K562 (cell line): ENCODE data around the gene LGALS8. TPM values are rescaled to one million over a fixed set of nuclear protein-coding genes. Genes with fewer than 3 reads are reported as not detected.
A peak's percentile ranks its signal among the peaks of the same experiment; 100 is the strongest.

Experiments
- ATAC-seq: fragments of 200-7000 bp; cut with Tn5 transposase; 3 replicates; pipeline ENCODE4 v1.9.1; 2020; ENCODE audit warnings: moderate library complexity
- BruUV-seq: library from RNA; stranded (reverse); fragments of 400-500 nt; replicated peaks from 2 replicates; lab custom pipeline; 2021; lab: Mats Ljungman, UMichigan
- CTCF ChIA-PET: fragments of 300-600 bp; formaldehyde crosslinking; extraction: SDS; loops from one replicate; lab custom pipeline; 2021; ENCODE audit warnings: low intra/inter-chr PET ratio; lab: Yijun Ruan, JAX
- POLR2A ChIA-PET: fragments of 300-600, 350-650 bp; sonication (Branson Sonifier 250); formaldehyde crosslinking; extraction: SDS; loops from one replicate; lab custom pipeline; 2021; ENCODE audit warnings: antibody characterized with exemption, inconsistent platforms; lab: Yijun Ruan, JAX
- DNase-seq, 4 experiments: peaks; one replicate each; pipeline versions ENCODE4 v3.0.0 to v3.0.0-alpha.2; 2011 to 2018; ENCODE audit warnings: low spot score in 3 of 4, mixed read lengths in 3 of 4; ENCODE audit errors: extremely low read depth in 1 of 4
- FAIRE-seq: peaks from 2 replicates; lab custom pipeline; 2011; peaks lifted over from hg19 to GRCh38; lab: Jason Lieb, UNC
- H2AFZ ChIP-seq: 2 replicates; pipeline ENCODE4 v1.6.0; 2011; ENCODE audit warnings: low read depth, low read length, control low read depth, inconsistent platforms
- H3K27ac ChIP-seq: fragments of 200-600 bp; 3 replicates; pipeline ENCODE4 v1.8.0; 2011; ENCODE audit warnings: low read depth, mild to moderate bottlenecking, control low read depth, inconsistent platforms, low read length, moderate library complexity, mixed read lengths; ENCODE audit errors: extremely low read depth
- H3K27me3 ChIP-seq, 2 experiments: fragments of 300-600 bp in 1 of 2; 2 replicates in 1 of 2; 3 replicates in 1 of 2; pipeline versions ENCODE4 v1.6.0 to v1.8.0; 2011; ENCODE audit warnings: inconsistent platforms in 2 of 2, low read length in 2 of 2, mild to moderate bottlenecking in 1 of 2, mixed read lengths in 1 of 2, moderate library complexity in 1 of 2; ENCODE audit not compliant: control insufficient read depth in 2 of 2, insufficient read depth in 2 of 2
- H3K36me3 ChIP-seq: fragments of 300-600 bp; 3 replicates; pipeline ENCODE4 v1.8.0; 2011; ENCODE audit warnings: mild to moderate bottlenecking, low read length, inconsistent platforms; ENCODE audit not compliant: control insufficient read depth, insufficient read depth
- H3K4me1 ChIP-seq, 2 experiments: fragments of 200-600 bp in 1 of 2; replicated peaks in 1 of 2; 2 replicates in 1 of 2; 3 replicates in 1 of 2; pipeline versions ENCODE4 v1.5.1 to v1.8.0; 2011; ENCODE audit warnings: inconsistent platforms in 2 of 2, low read length in 2 of 2, mild to moderate bottlenecking in 1 of 2, mixed read lengths in 1 of 2, moderate library complexity in 1 of 2; ENCODE audit not compliant: control insufficient read depth in 2 of 2, insufficient read depth in 2 of 2
- H3K4me2 ChIP-seq: 2 replicates; pipeline ENCODE4 v1.6.1; 2011; ENCODE audit warnings: low read length, control low read depth, inconsistent platforms, mixed read lengths; ENCODE audit not compliant: insufficient read depth
- H3K4me3 ChIP-seq: fragments of 200-600 bp; sonication (generic), shearing (Covaris generic); 2 replicates; pipeline ENCODE4 v1.5.1; 2016; ENCODE audit warnings: control low read depth, inconsistent platforms
- H3K79me2 ChIP-seq: fragments of 200-600 bp; 3 replicates; pipeline ENCODE4 v1.8.0; 2011; ENCODE audit warnings: low read length, inconsistent platforms; ENCODE audit not compliant: control insufficient read depth, insufficient read depth
- H3K9ac ChIP-seq, 2 experiments: 2 replicates each; pipeline versions ENCODE4 v1.6.0 to v1.6.1; 2011; ENCODE audit warnings: low read depth in 2 of 2, low read length in 2 of 2, control low read depth in 1 of 2, inconsistent platforms in 1 of 2, mild to moderate bottlenecking in 1 of 2, mixed read lengths in 1 of 2; ENCODE audit not compliant: insufficient read depth in 1 of 2
- H3K9me1 ChIP-seq: one replicate; pipeline ENCODE4 v1.6.0; 2011; ENCODE audit warnings: inconsistent platforms, mild to moderate bottlenecking, low read length, moderate library complexity; ENCODE audit not compliant: control insufficient read depth, insufficient read depth
- H3K9me3 ChIP-seq: replicated peaks from 2 replicates; pipeline ENCODE4 v1.5.1; 2011; ENCODE audit warnings: low read depth, low read length, inconsistent platforms; ENCODE audit not compliant: control insufficient read depth, insufficient read depth
- H4K20me1 ChIP-seq: replicated peaks from 2 replicates; pipeline ENCODE4 v1.6.1; 2011; ENCODE audit warnings: low read length, inconsistent platforms, mixed read lengths; ENCODE audit not compliant: control insufficient read depth, insufficient read depth
- ATF3 ChIP-seq, 2 experiments: fragments of 450-650 bp in 1 of 2; sonication (generic) in 1 of 2; formaldehyde crosslinking in 1 of 2; IDR thresholded peaks in 1 of 2; conservative IDR thresholded peaks in 1 of 2; 2 replicates each; pipeline versions ENCODE4 v1.6.1 to v1.8.1; 2016 to 2023; ENCODE audit warnings: mild to moderate bottlenecking in 2 of 2, moderate library complexity in 2 of 2, inconsistent platforms in 1 of 2, missing genetic modification reagents in 1 of 2
- ATF7 ChIP-seq: fragments of 450-650 bp; IDR thresholded peaks from 2 replicates; pipeline ENCODE4 v1.7.1; 2014; ENCODE audit warnings: mild to moderate bottlenecking, moderate library complexity
- CBFA2T2 ChIP-seq: fragments of 450-650 bp; conservative IDR thresholded peaks from 2 replicates; pipeline ENCODE4 v1.6.1; 2017; ENCODE audit warnings: mild to moderate bottlenecking
- CBFA2T3 ChIP-seq: fragments of 450-650 bp; IDR thresholded peaks from 2 replicates; pipeline ENCODE4 v1.6.1; 2017
- JUND ChIP-seq, 2 experiments: IDR thresholded peaks; 2 replicates in 1 of 2; 3 replicates in 1 of 2; pipeline ENCODE4 v1.6.1; 2011; ENCODE audit warnings: borderline replicate concordance in 2 of 2, low read depth in 2 of 2, low read length in 2 of 2, improper control_type of control experiment in 1 of 2, missing biosample characterization in 1 of 2, missing genetic modification characterization in 1 of 2, missing genetic modification reagents in 1 of 2
- PHTF2 ChIP-seq: fragments of 250-450 bp; sonication (Bioruptor Pico); IDR thresholded peaks from 2 replicates; pipeline ENCODE4 v1.5.0; 2021; ENCODE audit warnings: mild to moderate bottlenecking
- WGBS: fragments of 100-300 bp; shearing (Covaris generic); methylation state at CpG from one replicate; pipeline ENCODE4 v1.1.6; 2016; ENCODE audit warnings: low coverage, mixed read lengths; ENCODE audit not compliant: insufficient coverage; ENCODE audit errors: missing lambda C conversion rate; 5-methylcytosine and 5-hydroxymethylcytosine counted together
- in situ Hi-C: fragments of 300-500 bp; cut with MboI; formaldehyde crosslinking; loops from 4 replicates; pipeline ENCODE4 v1.15.0; 2018; ENCODE audit warnings: inconsistent platforms, mixed read lengths
- intact Hi-C: fragments of 100-400 bp; cut with micrococcal nuclease; formaldehyde crosslinking; loops from 2 replicates; pipeline ENCODE4 v1.14.2; 2022
- polyA plus RNA-seq, 8 experiments: library from polyadenylated mRNA; depleted of rRNA in 4 of 8; stranded (reverse) in 5 of 8; unstranded in 3 of 8; fragments of >200 nt; fragmentation: Nextera tagmentation in 2 of 8; fragmentation: Illumina TruSeq in 1 of 8; extraction: Ambion mirVana in 2 of 8; extraction: Trizol in 1 of 8; gene quantifications; 2 replicates each; pipeline versions ENCODE4 v1.2.1 to v1.2.3, GENCODE V29; 2011 to 2014; ENCODE audit warnings: inconsistent platforms in 1 of 8, missing spikeins in 1 of 8
- total RNA-seq, 7 experiments: library from RNA; depleted of rRNA in 6 of 7; stranded (reverse); fragments of >200 nt in 6 of 7; fragmentation: Illumina TruSeq in 2 of 7; extraction: Trizol in 2 of 7; gene quantifications; 2 replicates each; pipeline versions ENCODE4 v1.2.1 to v1.2.3, GENCODE V29; 2011 to 2021; ENCODE audit warnings: low replicate concordance in 1 of 7

Gene LGALS8
- total and polyA plus RNA-seq, 9 of the 15 experiments (the other 6 are each of a cell fraction or from before 2014, with no cell fraction given) = 57.4 to 87.7 (median 70.3) TPM

GRCh38 chr1:236507022-236507700, 16.6 kb upstream of the LGALS8 start:
- H3K9ac ChIP-seq = no peak overlapping the region
- no peak overlapping the region for H3K4me2 ChIP-seq
- peak; percentile 60; the same call in 1 of the 2 replicates for TF ChIP-seq JUND (IDR thresholded peaks at IDR 0.05; ENCODE audit: borderline replicate concordance, low read depth, low read length)
- peak; percentile 82; the same call in 2 of the 3 replicates for TF ChIP-seq JUND (tag; IDR thresholded peaks at IDR 0.05; ENCODE audit: borderline replicate concordance, low read depth, low read length)
- peak; percentile 69 for TF ChIP-seq ATF3 (IDR thresholded peaks at IDR 0.05)
- no peak for TF ChIP-seq ATF3 (CRISPR knock-in tag; conservative IDR thresholded peaks at IDR 0.05)
- TF ChIP-seq CBFA2T3 = peak; percentile 60
- peak; percentile 24; the same call in 1 of the 2 replicates for TF ChIP-seq CBFA2T2
- peak; percentile 81 for TF ChIP-seq ATF7
- no peak for TF ChIP-seq PHTF2 (CRISPR knock-in tag)
- no peak overlapping the region for H3K4me3 ChIP-seq
- DNase-seq = no peak
- no peaks in the 10 kb centered on the region for H3K9me3 ChIP-seq
- ChIA-PET POLR2A (interaction anchor here (0.6 to 1.4 kb wide), 2 partner anchors 10 to 221 kb away, joined by 3 to 7 read pairs; no protein-coding TSS in a partner anchor), CTCF (no interaction called here)
- ATAC-seq = no peak
- intact Hi-C loops (no loop called here), in situ Hi-C loops (no loop called here)
- peaks cover 9 to 13% of the 10 kb centered on the region in 2 experiments; a peak in 3 of 5 replicates for H3K4me1 ChIP-seq
- no peaks in the 10 kb centered on the region for H4K20me1 ChIP-seq
- H3K36me3 ChIP-seq = no peaks in the 10 kb centered on the region
- no peak overlapping the region for H2AFZ ChIP-seq
- H3K79me2 ChIP-seq = no peaks in the 10 kb centered on the region
- WGBS = 41% methylated on average over 4 of the region's 5 CpGs
- FAIRE-seq = peak; percentile 11
- H3K9me1 ChIP-seq = no peaks in the 10 kb centered on the region
- no peak overlapping the region for H3K27ac ChIP-seq
- no TSS peak for BruUV-seq
- no peaks in the 10 kb centered on the region for H3K27me3 ChIP-seq
